ENCODE data around the gene MOSMO. TPM values are rescaled to one million over a fixed set of nuclear protein-coding genes. Genes with fewer than 3 reads are reported as not detected.
A peak's percentile ranks its signal among the peaks of the same experiment; 100 is the strongest.

The MOSMO gene
- total RNA-seq (2014; rRNA removed; shearing (Covaris generic)) = 7.6 and 9.7 TPM in 2 replicates

- peak; percentile 55 for DNase-seq (ENCODE audit: low spot score)
These were observed at the start of gene MOSMO for GRCh38 chr16:22007509-22008214. Gene MOSMO (plus strand): TSS chr16:22008111. CDS start chr16:22008302, 191 bp downstream.

GRCh38 chr16:21959050-21959449 is 48.9 kb upstream of the MOSMO start:
- DNase-seq (ENCODE audit: low spot score) = no peak

DNA sequence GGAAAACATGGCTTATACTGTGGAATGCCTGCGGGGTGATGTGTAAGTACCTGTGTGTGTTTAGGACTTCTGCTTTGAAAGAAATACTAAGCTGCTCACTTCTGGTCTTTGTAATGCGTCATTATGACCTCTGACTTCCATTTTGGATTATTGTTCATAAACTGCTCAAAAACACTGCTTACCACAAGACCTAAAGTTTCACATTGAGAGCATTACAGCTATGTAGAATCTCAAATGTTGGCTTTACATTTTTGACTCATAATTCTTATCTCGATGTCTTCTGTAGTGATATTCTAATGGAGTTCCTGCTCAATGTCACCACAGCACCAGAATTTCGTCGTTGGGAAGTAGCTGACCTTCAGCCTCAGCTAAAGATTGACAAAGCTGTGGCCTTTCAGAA is 45.4 kb upstream of the MOSMO start:
- DNase-seq (ENCODE audit: low spot score) = no peak

DNA sequence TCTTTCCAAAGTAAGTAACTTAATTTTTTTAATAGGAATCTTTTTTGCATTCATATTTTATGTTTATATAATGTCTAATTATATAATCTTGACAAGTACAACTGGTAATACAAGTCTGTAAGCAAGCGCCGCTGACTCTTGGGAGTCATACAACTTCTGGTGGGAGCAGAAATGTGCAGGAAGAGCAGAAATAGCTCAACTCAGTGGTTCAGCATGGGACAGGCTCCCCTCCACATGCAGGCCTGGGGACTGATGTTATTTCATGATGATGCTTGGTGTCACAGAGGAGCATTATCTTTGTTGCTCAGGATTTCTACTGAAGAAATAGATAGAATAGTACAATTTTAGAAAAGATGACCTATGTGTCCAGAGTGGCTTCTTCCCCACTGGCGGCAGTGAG is 44.0 kb upstream of the MOSMO start:
- DNase-seq (ENCODE audit: low spot score) = no peak

GRCh38 chr16:21964353-21964752 is 43.6 kb upstream of the MOSMO start:
- DNase-seq (ENCODE audit: low spot score) = no peak

DNA sequence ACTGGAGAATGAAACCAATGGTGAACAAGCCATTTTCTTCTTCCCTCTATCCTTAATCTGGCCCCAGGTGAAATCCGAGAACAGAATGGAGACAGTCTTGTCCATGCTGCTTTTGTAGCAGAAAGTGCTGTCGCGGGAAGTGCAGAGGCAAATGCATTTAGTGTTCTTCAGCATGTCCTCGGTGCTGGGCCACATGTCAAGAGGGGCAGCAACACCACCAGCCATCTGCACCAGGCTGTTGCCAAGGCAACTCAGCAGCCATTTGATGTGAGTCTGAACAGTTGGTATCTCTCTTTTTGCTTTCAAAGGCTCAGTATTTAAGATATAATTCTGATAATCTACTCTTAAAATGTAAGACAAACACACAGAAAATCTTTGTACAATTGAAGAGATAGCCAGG is 36.1 kb upstream of the MOSMO start:
- no peak for DNase-seq (ENCODE audit: low spot score)

DNA sequence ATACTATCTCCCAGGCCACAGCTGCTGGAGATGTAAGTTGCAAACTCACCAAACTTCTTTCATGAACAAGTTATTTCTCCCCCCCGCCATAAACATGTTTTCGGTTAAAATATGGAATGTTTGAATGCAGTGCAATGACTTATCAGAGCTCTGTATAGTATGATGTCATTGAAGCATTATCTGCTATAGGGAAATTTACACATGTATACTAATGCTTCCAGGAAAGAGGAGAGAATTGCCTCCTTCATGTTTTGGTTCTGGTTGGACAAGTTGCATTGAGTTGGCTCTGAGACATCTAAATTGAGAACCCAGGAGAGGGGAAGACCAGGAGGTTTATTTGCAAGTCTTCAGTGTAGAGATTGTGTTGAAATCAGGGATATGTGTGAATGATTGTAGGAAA is 34.0 kb upstream of the MOSMO start:
- no peak for DNase-seq (ENCODE audit: low spot score)

- DNase-seq (ENCODE audit: low spot score) = no peak
These were observed 27.9 kb upstream of the MOSMO start for GRCh38 chr16:21980032-21980431.

GRCh38 chr16:21982108-21982507 is 25.8 kb upstream of the MOSMO start:
- DNase-seq (ENCODE audit: low spot score) = no peak

DNA sequence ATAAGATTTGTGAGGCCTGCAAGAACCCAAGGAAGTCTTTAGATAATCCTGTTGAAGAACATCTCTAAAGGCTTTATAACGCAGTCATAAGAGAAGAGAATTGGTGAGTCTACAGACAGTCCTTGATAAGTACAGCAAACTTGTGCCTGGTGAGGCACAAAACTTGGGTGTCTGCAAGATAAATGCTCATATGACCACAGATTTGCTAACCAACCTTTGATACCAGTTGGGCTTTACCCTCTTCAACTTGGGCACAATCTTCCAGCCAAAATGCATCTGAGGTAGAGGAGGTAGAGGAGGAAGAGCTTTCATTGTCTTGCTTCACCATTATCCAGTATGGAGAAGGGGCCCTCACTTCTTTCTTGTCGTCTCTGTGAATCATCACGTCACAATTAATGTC is 23.8 kb upstream of the MOSMO start:
- no peak for DNase-seq (ENCODE audit: low spot score)

DNA sequence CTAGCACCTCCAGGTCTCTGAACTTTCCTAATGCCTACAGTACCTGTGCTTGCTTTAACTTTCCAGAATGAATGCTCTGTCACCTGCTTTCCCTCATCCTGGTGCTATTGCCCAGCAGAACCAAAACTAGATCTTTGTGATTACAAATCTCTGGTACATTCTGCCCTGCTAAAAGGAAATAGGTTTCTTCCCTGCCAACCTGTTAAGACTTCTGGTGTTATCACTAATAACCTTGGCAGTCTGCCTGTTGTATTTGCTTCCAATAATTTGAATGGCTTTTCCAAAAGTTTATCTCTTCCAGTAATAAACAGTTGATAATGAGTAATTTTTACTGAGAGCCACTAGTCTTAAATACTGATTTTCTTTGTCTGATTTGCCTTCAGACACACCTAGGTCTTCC is 22.4 kb upstream of the MOSMO start:
- DNase-seq (ENCODE audit: low spot score) = no peak

DNA sequence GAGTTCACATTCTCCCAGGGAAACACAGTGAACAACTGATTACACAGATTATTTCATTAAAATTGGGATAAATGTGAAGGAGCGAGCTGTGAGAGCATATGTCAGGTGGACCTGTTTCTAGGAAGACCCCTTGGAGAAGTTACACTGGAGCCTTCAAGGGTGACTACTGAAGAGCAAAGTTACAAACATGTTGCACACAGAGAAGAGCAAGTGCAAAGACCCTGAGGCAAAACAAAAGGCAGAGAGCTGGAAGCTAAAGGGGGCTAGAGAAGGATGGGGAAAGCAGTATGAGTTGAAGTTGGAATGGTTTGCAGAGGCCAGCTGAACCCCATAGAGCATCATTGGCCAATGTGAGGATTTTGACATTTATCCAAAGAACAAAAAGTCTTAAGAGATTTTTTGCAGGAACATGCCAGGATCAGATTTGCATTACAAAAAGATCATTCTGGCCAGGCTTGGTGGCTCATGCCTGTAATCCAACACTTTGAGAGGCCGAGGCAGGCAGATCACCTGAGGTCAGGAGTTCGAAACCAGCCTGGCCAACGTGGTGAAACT is 21.1 kb upstream of the MOSMO start:
- DNase-seq (ENCODE audit: low spot score) = no peak

- DNase-seq (ENCODE audit: low spot score) = no peak
These were observed 20.4 kb upstream of the MOSMO start for GRCh38 chr16:21987498-21987897.

DNA sequence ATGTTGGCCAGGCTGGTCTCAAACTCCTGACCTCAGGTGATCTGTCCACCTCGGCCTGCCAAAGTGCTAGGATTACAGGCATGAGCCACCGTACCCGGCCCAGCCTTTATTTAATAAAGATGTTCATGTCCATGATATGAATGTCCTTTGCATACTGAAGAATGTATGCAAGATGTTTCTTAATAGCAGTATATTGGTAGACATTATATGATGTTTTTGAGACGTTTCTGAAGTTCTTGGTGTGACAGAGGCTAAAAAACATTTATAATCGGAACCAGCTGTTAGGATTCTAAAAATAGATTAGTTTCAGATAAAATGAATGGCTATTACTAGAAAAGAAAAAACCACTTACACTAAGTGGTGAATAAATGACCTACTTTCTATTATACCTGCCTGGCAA is 18.8 kb upstream of the MOSMO start:
- DNase-seq (ENCODE audit: low spot score) = no peak

DNA sequence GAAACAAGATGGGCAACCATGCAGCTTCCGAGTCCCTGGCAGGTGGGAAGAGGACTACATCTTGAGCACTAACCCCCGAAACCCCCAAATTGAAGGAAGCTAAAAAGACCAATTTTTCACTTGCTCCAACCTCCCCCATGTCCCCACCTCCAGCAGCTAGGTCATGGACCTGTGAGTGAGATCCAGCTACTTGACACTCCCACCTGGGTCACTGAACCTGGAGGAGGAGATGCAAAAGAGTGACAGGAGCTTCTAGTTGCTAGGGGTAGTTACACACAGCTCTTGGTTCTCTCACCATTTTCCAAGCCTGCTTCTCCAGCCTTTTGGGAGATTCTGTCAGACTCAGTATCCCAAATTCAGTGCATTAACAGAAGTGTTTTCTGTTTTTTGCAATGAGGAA is 18.2 kb upstream of the MOSMO start:
- no peak for DNase-seq (ENCODE audit: low spot score)

GRCh38 chr16:21990381-21990944 is 17.4 kb upstream of the MOSMO start:
- DNase-seq (ENCODE audit: low spot score) = no peak

DNA sequence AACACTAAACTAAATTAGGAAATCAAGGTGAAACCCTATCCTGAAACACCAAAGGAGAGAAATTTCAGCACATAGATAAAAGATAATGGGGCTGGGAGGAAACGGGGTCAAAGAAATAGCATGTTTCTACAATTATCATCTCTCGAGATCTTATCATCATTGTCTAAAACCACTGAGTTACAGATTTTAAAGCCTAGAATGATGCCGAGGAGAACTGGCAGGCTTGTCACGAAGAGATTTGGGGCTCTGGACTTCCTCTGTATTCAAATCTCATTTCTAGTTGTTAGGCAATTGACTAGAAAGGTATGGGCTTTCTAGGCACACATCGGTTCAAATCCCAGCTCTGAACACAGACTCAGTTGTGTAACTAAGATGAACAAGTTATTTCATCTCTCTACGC is 16.3 kb upstream of the MOSMO start:
- no peak for DNase-seq (ENCODE audit: low spot score)

DNA sequence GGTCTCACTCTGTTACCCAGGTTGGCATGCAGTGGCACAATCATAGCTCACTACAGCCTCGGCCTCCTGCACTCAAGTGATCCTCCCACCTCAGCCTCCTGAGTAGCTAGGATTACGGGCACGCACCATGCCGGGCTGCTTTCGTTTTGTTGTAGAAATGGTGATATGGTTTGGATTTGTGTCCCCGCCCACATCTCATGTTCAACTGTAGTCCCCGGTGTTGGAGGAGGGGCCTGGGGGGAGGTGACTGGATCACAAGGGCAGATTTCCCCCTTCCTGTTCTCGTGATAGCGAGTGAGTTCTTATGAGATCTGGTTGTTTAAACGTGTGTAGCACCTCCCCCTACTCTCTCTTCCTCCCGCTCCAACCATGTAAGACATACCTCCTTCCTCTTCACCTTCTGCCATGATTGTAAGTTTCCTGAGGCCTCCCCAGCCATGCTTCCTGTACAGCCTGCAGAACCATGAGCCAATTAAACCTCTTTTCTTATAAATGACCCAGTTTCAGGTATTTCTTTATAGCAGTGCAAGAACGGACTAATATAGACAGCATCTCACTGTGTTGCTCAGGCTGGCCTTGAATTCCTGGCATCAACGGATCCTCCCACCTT is 12.9 kb upstream of the MOSMO start:
- DNase-seq (ENCODE audit: low spot score) = no peak

- DNase-seq (ENCODE audit: low spot score) = no peak
These were observed 10.8 kb upstream of the MOSMO start for GRCh38 chr16:21996923-21997696.

- DNase-seq (ENCODE audit: low spot score) = no peak
These were observed 10.0 kb upstream of the MOSMO start for GRCh38 chr16:21997697-21998480.

- no peak for DNase-seq (ENCODE audit: low spot score)
These were observed 6.3 kb upstream of the MOSMO start for GRCh38 chr16:22001591-22001990.

Data from A172 (cell line).